Esophagus squamous epithelium (tissue), 5 donors: Measurements from ENCODE around the gene CSF3R. TPM values are rescaled to one million over a fixed set of nuclear protein-coding genes. Genes with fewer than 3 reads are reported as not detected.

Experiments
- DNase-seq: peaks from one replicate; lab custom pipeline; 2025; lab: John Stamatoyannopoulos, UW
- H3K27ac ChIP-seq, 4 donors: fragments of 200-600 bp; sonication (generic); one replicate each; pipeline ENCODE4 v1.5.1; 2016 to 2019; ENCODE audit warnings: mild to moderate bottlenecking in 1 of 4
- H3K27me3 ChIP-seq, 4 donors: fragments of 200-600 bp; sonication (generic); 1 replicate in 3 of 4; 2 replicates in 1 of 4; pipeline versions ENCODE4 v1.5.1 to v1.6.0; 2017 to 2021; ENCODE audit warnings: antibody characterized with exemption in 1 of 4
- H3K36me3 ChIP-seq, 3 donors: fragments of 200-600 bp; sonication (generic); one replicate each; pipeline ENCODE4 v1.5.1; 2016 to 2019
- H3K4me1 ChIP-seq, 3 donors: fragments of 200-600 bp; sonication (generic); one replicate each; pipeline ENCODE4 v1.5.1; 2017 to 2019
- H3K4me3 ChIP-seq, 4 donors: fragments of 200-600 bp; sonication (generic); 1 replicate in 3 of 4; 2 replicates in 1 of 4; pipeline ENCODE4 v1.5.1; 2016 to 2019; ENCODE audit warnings: mild to moderate bottlenecking in 2 of 4, moderate library complexity in 1 of 4
- H3K9me3 ChIP-seq, 3 donors: fragments of 200-600 bp; sonication (generic); one replicate each; pipeline ENCODE4 v1.5.1; 2016 to 2019
- CTCF ChIP-seq, 6 experiments: fragments of 450-650 bp in 4 of 6; fragments of 200-600 bp in 2 of 6; sonication (generic) in 2 of 6; IDR thresholded peaks; one replicate each; pipeline ENCODE4 v1.5.1; 2016 to 2019; ENCODE audit warnings: antibody characterized with exemption in 6 of 6, mild to moderate bottlenecking in 4 of 6, moderate library complexity in 4 of 6
- POLR2A ChIP-seq, 4 donors: fragments of 450-650 bp; IDR thresholded peaks; one replicate each; pipeline ENCODE4 v1.6.1; 2017; ENCODE audit warnings: antibody characterized with exemption in 4 of 4, mild to moderate bottlenecking in 4 of 4, moderate library complexity in 3 of 4
- WGBS, 2 donors: methylation state at CpG; one replicate each; pipeline ENCODE4 v1.1.5; 2018; 5-methylcytosine and 5-hydroxymethylcytosine counted together
- intact Hi-C: fragments of 100-400 bp; cut with DNase I; formaldehyde crosslinking; loops from one replicate; pipeline ENCODE4 v1.15.0; 2022
- total RNA-seq, 4 donors: library from RNA; depleted of rRNA; stranded (reverse); fragments of >200 nt; gene quantifications; one replicate each; pipeline ENCODE4 v1.1.0, GENCODE V29; 2016
- donor health status: DM: yes; HTN: yes; CAD: no.

Gene CSF3R
- total RNA-seq, 4 donors from 2014 or later: 0.42 to 10.0 (median 4.7) TPM

- TF ChIP-seq POLR2A (IDR thresholded peaks at IDR 0.05) (no peak), CTCF (IDR thresholded peaks at IDR 0.05) (no peak)
- 65 to 84% methylated on average over 4 to 6 of the region's 8 CpGs for WGBS, 2 donors
- intact Hi-C loops: no loop called here
- no peak for DNase-seq
- Histone ChIP-seq H3K4me1 (no peaks in the 10 kb centered on the region), H3K36me3 (no peaks in the 10 kb centered on the region), H3K27me3 (peaks cover 0 to 4% (median 0%) of the 10 kb centered on the region in 4 donors), H3K27ac (no peak overlapping the region), H3K4me3 (no peak overlapping the region), H3K9me3 (no peaks in the 10 kb centered on the region)
Observed at GRCh38 chr1:36520056-36520455, 37.3 kb upstream of the CSF3R start.

- TF ChIP-seq CTCF (IDR thresholded peaks at IDR 0.05): no peak
- H3K36me3 ChIP-seq: no peaks in the 10 kb centered on the region
- WGBS, 2 donors: 52 to 61% methylated on average over 10 to 13 of the region's 16 CpGs
- H3K27me3 ChIP-seq: peaks cover 0 to 17% (median 0%) of the 10 kb centered on the region in 4 donors
- H3K4me3 ChIP-seq: no peak overlapping the region
- intact Hi-C loops: no loop called here
- DNase-seq: no peak
- H3K9me3 ChIP-seq: no peaks in the 10 kb centered on the region
- H3K27ac ChIP-seq: no peak overlapping the region
- peaks cover 0 to 7% (median 0%) of the 10 kb centered on the region in 3 donors for H3K4me1 ChIP-seq
Observed at GRCh38 chr1:36517011-36517771, 34.5 kb upstream of the CSF3R start.

GRCh38 chr1:36516372-36517010 is 33.8 kb upstream of the CSF3R start:
- 0 to 90% methylated on average over 2 of the region's 10 CpGs for WGBS, 2 donors
- Histone ChIP-seq H3K36me3 (no peaks in the 10 kb centered on the region), H3K27ac (no peak overlapping the region), H3K4me3 (no peak overlapping the region), H3K27me3 (peaks cover 0 to 17% (median 0%) of the 10 kb centered on the region in 4 donors), H3K9me3 (no peaks in the 10 kb centered on the region), H3K4me1 (peaks cover 0 to 7% (median 0%) of the 10 kb centered on the region in 3 donors)
- TF ChIP-seq CTCF (IDR thresholded peaks at IDR 0.05) (peak; percentile 18 to 72 (median 52)), POLR2A (IDR thresholded peaks at IDR 0.05) (no peak)
- DNase-seq: no peak
- intact Hi-C loops: no loop called here

- Histone ChIP-seq H3K4me1 (peaks cover 0 to 7% (median 0%) of the 10 kb centered on the region in 3 donors), H3K4me3 (no peak overlapping the region), H3K27me3 (peaks cover 0 to 18% (median 0%) of the 10 kb centered on the region in 4 donors), H3K9me3 (no peaks in the 10 kb centered on the region), H3K36me3 (no peaks in the 10 kb centered on the region), H3K27ac (no peak overlapping the region)
- intact Hi-C loops: no loop called here
- WGBS, 2 donors: 77 to 87% methylated on average over 7 to 9 of the region's 10 CpGs
- no peak for DNase-seq
- no peak for TF ChIP-seq CTCF (IDR thresholded peaks at IDR 0.05)
- TF ChIP-seq POLR2A (IDR thresholded peaks at IDR 0.05): no peak
Observed at GRCh38 chr1:36515315-36516138, 32.8 kb upstream of the CSF3R start.
